Measurements from ENCODE around the gene CEP57L1.

DNA sequence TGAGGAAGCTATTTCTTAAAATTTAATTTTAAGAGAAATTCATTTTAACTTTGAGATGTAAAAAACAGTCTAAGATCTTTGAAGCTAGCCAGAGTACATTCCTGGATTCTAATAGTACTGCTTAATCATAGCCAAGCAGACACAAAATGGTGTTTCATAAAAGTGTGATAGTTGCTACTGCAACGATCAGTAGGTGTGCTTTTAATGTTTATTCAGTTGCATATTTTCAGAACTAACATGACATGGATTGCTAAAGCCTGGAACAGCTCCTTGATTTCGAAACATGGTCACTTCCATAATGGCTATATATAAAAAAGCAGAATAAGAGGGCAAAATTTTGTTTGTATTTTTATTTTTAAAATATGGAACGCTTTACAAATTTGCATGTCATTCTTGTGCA, 36.2 kb upstream of the CEP57L1 start:
- TF ChIP-seq, protein P1, sequence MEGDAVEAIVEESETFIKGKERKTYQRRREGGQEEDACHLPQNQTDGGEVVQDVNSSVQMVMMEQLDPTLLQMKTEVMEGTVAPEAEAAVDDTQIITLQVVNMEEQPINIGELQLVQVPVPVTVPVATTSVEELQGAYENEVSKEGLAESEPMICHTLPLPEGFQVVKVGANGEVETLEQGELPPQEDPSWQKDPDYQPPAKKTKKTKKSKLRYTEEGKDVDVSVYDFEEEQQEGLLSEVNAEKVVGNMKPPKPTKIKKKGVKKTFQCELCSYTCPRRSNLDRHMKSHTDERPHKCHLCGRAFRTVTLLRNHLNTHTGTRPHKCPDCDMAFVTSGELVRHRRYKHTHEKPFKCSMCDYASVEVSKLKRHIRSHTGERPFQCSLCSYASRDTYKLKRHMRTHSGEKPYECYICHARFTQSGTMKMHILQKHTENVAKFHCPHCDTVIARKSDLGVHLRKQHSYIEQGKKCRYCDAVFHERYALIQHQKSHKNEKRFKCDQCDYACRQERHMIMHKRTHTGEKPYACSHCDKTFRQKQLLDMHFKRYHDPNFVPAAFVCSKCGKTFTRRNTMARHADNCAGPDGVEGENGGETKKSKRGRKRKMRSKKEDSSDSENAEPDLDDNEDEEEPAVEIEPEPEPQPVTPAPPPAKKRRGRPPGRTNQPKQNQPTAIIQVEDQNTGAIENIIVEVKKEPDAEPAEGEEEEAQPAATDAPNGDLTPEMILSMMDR (conservative IDR thresholded peaks at IDR 0.05 in 1 of 2, IDR thresholded peaks at IDR 0.05 in 1 of 2; ENCODE audit: extremely low read depth in 1 of 2, insufficient read depth in 1 of 2, low read depth in 1 of 2, low read length in 2 of 2), result no peak
- no peak for TF ChIP-seq EZH2 (IDR thresholded peaks at IDR 0.05; ENCODE audit: borderline replicate concordance, low read length)

Measured in mammary epithelial cell (primary cell).